IMR-90 (cell line): ENCODE results near the gene KIF21A. TPM values are rescaled to one million over a fixed set of nuclear protein-coding genes. Genes with fewer than 3 reads are reported as not detected.

Experiments used
- ATAC-seq: fragments of 200-7000 bp; cut with Tn5 transposase; 2 replicates; pipeline ENCODE4 v1.9.1; 2020; ENCODE audit warnings: low read depth, mild to moderate bottlenecking, moderate library complexity
- BruUV-seq: library from RNA; stranded (reverse); fragments of 400-500 nt; replicated peaks from 2 replicates; lab custom pipeline; 2021; lab: Mats Ljungman, UMichigan
- CTCF ChIA-PET: fragments of 300-600 bp; formaldehyde crosslinking; extraction: SDS; loops from one replicate; lab custom pipeline; 2021; ENCODE audit warnings: antibody characterized with exemption; lab: Yijun Ruan, JAX
- POLR2A ChIA-PET: fragments of 300-600 bp; sonication (Branson Sonifier 250); formaldehyde crosslinking; loops from one replicate; lab custom pipeline; 2022; ENCODE audit warnings: antibody characterized with exemption; ENCODE audit not compliant: unreplicated experiment; lab: Charles Lee
- DNase-seq: peaks from one replicate; pipeline ENCODE4 v3.0.0; 2013
- H2AFZ ChIP-seq: replicated peaks from 2 replicates; pipeline ENCODE3; 2013; ENCODE audit warnings: low read length, mild to moderate bottlenecking; ENCODE audit not compliant: poor library complexity
- H2AK5ac ChIP-seq: 2 replicates; pipeline ENCODE4 v1.6.1; 2013; ENCODE audit warnings: low read depth, low read length, inconsistent platforms
- H2AK9ac ChIP-seq: replicated peaks from 2 replicates; pipeline ENCODE3; 2013; ENCODE audit warnings: mild to moderate bottlenecking, low read depth, low read length, moderate library complexity; ENCODE audit not compliant: poor library complexity
- H2BK120ac ChIP-seq: 2 replicates; pipeline ENCODE4 v1.6.1; 2013; ENCODE audit warnings: low read depth, low read length, inconsistent platforms
- H2BK15ac ChIP-seq: 3 replicates; pipeline ENCODE4 v1.6.1; 2013; ENCODE audit warnings: low read depth, low read length, inconsistent platforms
- H2BK20ac ChIP-seq: 2 replicates; pipeline ENCODE4 v1.6.1; 2013; ENCODE audit warnings: low read depth, mild to moderate bottlenecking, inconsistent platforms, low read length, moderate library complexity
- H2BK5ac ChIP-seq: 2 replicates; pipeline ENCODE4 v1.6.1; 2013; ENCODE audit warnings: mild to moderate bottlenecking, low read depth, low read length, inconsistent platforms; ENCODE audit not compliant: poor library complexity, severe bottlenecking
- H3K14ac ChIP-seq: replicated peaks from 2 replicates; pipeline ENCODE4 v1.6.1; 2013; ENCODE audit warnings: low read depth, low read length, inconsistent platforms
- H3K18ac ChIP-seq: 2 replicates; pipeline ENCODE4 v1.6.1; 2013; ENCODE audit warnings: low read depth, low read length, control low read depth
- H3K23ac ChIP-seq: 2 replicates; pipeline ENCODE4 v1.6.1; 2013; ENCODE audit warnings: low read depth, low read length, inconsistent platforms
- H3K27ac ChIP-seq: 2 replicates; pipeline ENCODE4 v1.5.1; 2013; ENCODE audit warnings: mild to moderate bottlenecking, control low read depth, low read length; ENCODE audit not compliant: insufficient read depth
- H3K27me3 ChIP-seq: 2 replicates; pipeline ENCODE4 v1.6.1; 2013; ENCODE audit warnings: low read length; ENCODE audit not compliant: control insufficient read depth, insufficient read depth
- H3K36me3 ChIP-seq: 2 replicates; pipeline ENCODE4 v1.6.1; 2013; ENCODE audit warnings: low read length, mixed read lengths; ENCODE audit not compliant: control insufficient read depth, insufficient read depth
- H3K4ac ChIP-seq: 2 replicates; pipeline ENCODE4 v1.6.1; 2013; ENCODE audit warnings: low read depth, low read length, inconsistent platforms
- H3K4me1 ChIP-seq: 2 replicates; pipeline ENCODE4 v1.6.1; 2013; ENCODE audit warnings: low read length, mixed read lengths; ENCODE audit not compliant: control insufficient read depth, insufficient read depth
- H3K4me2 ChIP-seq: 2 replicates; pipeline ENCODE4 v1.6.1; 2013; ENCODE audit warnings: low read depth, mild to moderate bottlenecking, control low read depth, low read length, moderate library complexity
- H3K4me3 ChIP-seq: 2 replicates; pipeline ENCODE4 v1.5.1; 2013; ENCODE audit warnings: low read depth, mild to moderate bottlenecking, control low read depth, low read length, moderate library complexity; ENCODE audit not compliant: insufficient read depth
- H3K56ac ChIP-seq: 2 replicates; pipeline ENCODE4 v1.6.1; 2013; ENCODE audit warnings: low read length, inconsistent platforms; ENCODE audit not compliant: insufficient read depth; ENCODE audit errors: extremely low read depth
- H3K79me1 ChIP-seq, 2 experiments: 2 replicates each; pipeline ENCODE4 v1.6.1; 2013; ENCODE audit warnings: low read length in 2 of 2, inconsistent platforms in 1 of 2, low read depth in 1 of 2
- H3K9ac ChIP-seq: 2 replicates; pipeline ENCODE4 v1.6.1; 2013; ENCODE audit warnings: low read depth, low read length, control low read depth
- H3K9me1 ChIP-seq: 2 replicates; pipeline ENCODE4 v1.6.1; 2013; ENCODE audit warnings: low read length, inconsistent platforms; ENCODE audit not compliant: insufficient read depth
- H3K9me3 ChIP-seq: 2 replicates; pipeline ENCODE4 v1.6.1; 2013; ENCODE audit warnings: low read length; ENCODE audit not compliant: control insufficient read depth, insufficient read depth
- H4K20me1 ChIP-seq: 2 replicates; pipeline ENCODE4 v1.6.1; 2013; ENCODE audit warnings: low read length, inconsistent platforms; ENCODE audit not compliant: insufficient read depth
- H4K5ac ChIP-seq: 2 replicates; pipeline ENCODE4 v1.6.1; 2013; ENCODE audit warnings: mild to moderate bottlenecking, low read depth, low read length, control low read depth
- H4K8ac ChIP-seq, 2 experiments: 2 replicates each; pipeline ENCODE4 v1.6.1; 2013; ENCODE audit warnings: low read depth in 2 of 2, low read length in 2 of 2, control low read depth in 1 of 2, inconsistent platforms in 1 of 2
- H4K91ac ChIP-seq: 2 replicates; pipeline ENCODE4 v1.6.1; 2013; ENCODE audit warnings: low read depth, low read length, inconsistent platforms; ENCODE audit not compliant: insufficient read depth
- BHLHE40 ChIP-seq: fragments of 150-350 bp; IDR thresholded peaks from 2 replicates; pipeline ENCODE4 v1.6.1; 2016; ENCODE audit warnings: mild to moderate bottlenecking, low read depth, low read length
- CHD1 ChIP-seq: IDR thresholded peaks from 2 replicates; pipeline ENCODE4 v1.6.1; 2012; ENCODE audit warnings: low read depth, low read length, improper control_type of control experiment
- CTCF ChIP-seq: conservative IDR thresholded peaks from 2 replicates; pipeline ENCODE4 v1.5.1; 2012; ENCODE audit warnings: mild to moderate bottlenecking, low read depth, low read length, improper control_type of control experiment
- ELK1 ChIP-seq: fragments of 150-350 bp; IDR thresholded peaks from 2 replicates; pipeline ENCODE4 v1.6.1; 2016; ENCODE audit warnings: low read depth, mild to moderate bottlenecking, low read length, moderate library complexity, borderline replicate concordance
- FOS ChIP-seq: fragments of 150-350 bp; IDR thresholded peaks from 2 replicates; pipeline ENCODE4 v1.6.1; 2016; ENCODE audit warnings: low read depth, low read length
- MAFK ChIP-seq: IDR thresholded peaks from 2 replicates; pipeline ENCODE4 v1.6.1; 2012; ENCODE audit warnings: low read depth, low read length, improper control_type of control experiment
- MAZ ChIP-seq: IDR thresholded peaks from 2 replicates; pipeline ENCODE4 v1.6.1; 2012; ENCODE audit warnings: low read depth, mild to moderate bottlenecking, low read length, improper control_type of control experiment, moderate library complexity, borderline replicate concordance
- POLR2A ChIP-seq: IDR thresholded peaks from 2 replicates; pipeline ENCODE4 v1.6.1; 2012; ENCODE audit warnings: mild to moderate bottlenecking, low read depth, low read length
- RAD21 ChIP-seq: IDR thresholded peaks from 2 replicates; pipeline ENCODE4 v1.6.1; 2012; ENCODE audit warnings: low read length, improper control_type of control experiment
- RFX5 ChIP-seq: IDR thresholded peaks from 2 replicates; pipeline ENCODE4 v1.8.0; 2012; ENCODE audit warnings: low read depth, mild to moderate bottlenecking, low read length, moderate library complexity
- SMC3 ChIP-seq: fragments of 150-350 bp; IDR thresholded peaks from 2 replicates; pipeline ENCODE4 v1.6.1; 2016; ENCODE audit warnings: low read depth, mild to moderate bottlenecking, antibody characterized with exemption, low read length, moderate library complexity
- USF2 ChIP-seq: fragments of 150-350 bp; IDR thresholded peaks from 2 replicates; pipeline ENCODE4 v1.6.1; 2017; ENCODE audit warnings: mild to moderate bottlenecking, antibody characterized with exemption, low read length, low read depth
- dilution Hi-C: fragments of 300-500 bp; cut with HindIII; formaldehyde crosslinking; loops from one replicate; pipeline ENCODE4 v1.14.3; 2018; ENCODE audit warnings: low sequenced_read_pairs; ENCODE audit not compliant: unreplicated experiment
- in situ Hi-C: fragments of 300-500 bp; cut with MboI; formaldehyde crosslinking; loops from 3 replicates; pipeline ENCODE4 v1.14.3; 2019; ENCODE audit warnings: low sequenced_read_pairs, inconsistent platforms, mixed read lengths
- intact Hi-C: fragments of 100-400 bp; cut with micrococcal nuclease; formaldehyde crosslinking; loops from 2 replicates; pipeline ENCODE4 v1.10.0; 2022
- polyA plus RNA-seq, 3 experiments: library from polyadenylated mRNA; depleted of rRNA; stranded (reverse); fragments of >200 nt; gene quantifications; 2 replicates each; pipeline ENCODE4 v1.2.3, GENCODE V29; 2012; ENCODE audit warnings: low replicate concordance in 1 of 3
- total RNA-seq: library from RNA; depleted of rRNA; stranded (reverse); fragments of >200 nt; gene quantifications from 2 replicates; pipeline ENCODE4 v1.2.3, GENCODE V29; 2012

Gene KIF21A
- total and polyA plus RNA-seq, 2 of the 4 experiments (the other 2 are of a cell fraction): 0.38 to 1.1 TPM

- Histone ChIP-seq H2BK20ac (no peak overlapping the region), H2AK9ac (no peak overlapping the region), H3K18ac (no peak overlapping the region), H2AFZ (no peak overlapping the region), H3K4ac (no peak overlapping the region), H3K14ac (no peak overlapping the region), H3K27ac (no peak overlapping the region), H4K8ac (no peak overlapping the region), H3K23ac (no peak overlapping the region), H4K5ac (no peak overlapping the region), H4K20me1 (no peaks in the 10 kb centered on the region), H3K9me1 (no peaks in the 10 kb centered on the region; the same call in 1 of the 2 replicates), H2BK120ac (no peak overlapping the region), H2AK5ac (no peak overlapping the region), H3K27me3 (no peaks in the 10 kb centered on the region), H2BK15ac (no peak overlapping the region), H3K4me2 (no peak overlapping the region), H2BK5ac (no peak overlapping the region), H4K91ac (no peak overlapping the region), H3K36me3 (no peaks in the 10 kb centered on the region), H3K56ac (no peak overlapping the region), H3K9ac (no peak overlapping the region), H3K79me1 (no peaks in the 10 kb centered on the region), H3K9me3 (no peaks in the 10 kb centered on the region), H3K4me3 (no peak overlapping the region), H3K4me1 (no peaks in the 10 kb centered on the region)
- no peak for ATAC-seq
- CTCF ChIA-PET: no interaction called here
- no TSS peak for BruUV-seq
- TF ChIP-seq RAD21 (no peak), USF2 (no peak), FOS (no peak), BHLHE40 (no peak), MAZ (no peak), SMC3 (no peak), CHD1 (no peak), MAFK (no peak), ELK1 (no peak), RFX5 (no peak), POLR2A (no peak), CTCF (no peak)
- POLR2A ChIA-PET: no interaction called here
- in situ Hi-C loops: no loop called here
- dilution Hi-C loops: no loop called here
- intact Hi-C loops: no loop called here
- DNase-seq: no peak
These were observed 101.7 kb downstream of the KIF21A start for GRCh38 chr12:39341179-39341578.
